CD8-positive, alpha-beta memory T cell (primary cell): Measurements from ENCODE around the gene MUCL3. TPM values are rescaled to one million over a fixed set of nuclear protein-coding genes. Genes with fewer than 3 reads are reported as not detected.
A peak's percentile ranks its signal among the peaks of the same experiment; 100 is the strongest.

Experiments used
- CTCF ChIA-PET: fragments of 350-600 bp; sonication (Branson Sonifier 250); formaldehyde crosslinking; loops from one replicate; lab custom pipeline; 2021; ENCODE audit warnings: antibody characterized with exemption; lab: Charles Lee
- POLR2A ChIA-PET: fragments of 350-600 bp; sonication (Branson Sonifier 250); formaldehyde crosslinking; loops from one replicate; lab custom pipeline; 2021; ENCODE audit warnings: antibody characterized with exemption; lab: Charles Lee
- DNase-seq, 5 donors: peaks; one replicate each; pipeline versions ENCODE4 v3.0.0 to v3.0.0-alpha.2; 2020 to 2022; ENCODE audit warnings: mixed read lengths in 1 of 5
- H3K27ac ChIP-seq: one replicate; pipeline ENCODE4 v1.7.0; 2013; ENCODE audit warnings: low read depth, mild to moderate bottlenecking, low read length, moderate library complexity
- H3K27me3 ChIP-seq: 2 replicates; pipeline ENCODE4 v1.7.0; 2013; ENCODE audit warnings: low read length, mild to moderate bottlenecking; ENCODE audit not compliant: insufficient read depth, poor library complexity, severe bottlenecking
- H3K36me3 ChIP-seq: 2 replicates; pipeline ENCODE4 v1.7.0; 2013; ENCODE audit warnings: mild to moderate bottlenecking, low read length, moderate library complexity; ENCODE audit not compliant: insufficient read depth
- H3K4me1 ChIP-seq: 2 replicates; pipeline ENCODE4 v1.7.0; 2013; ENCODE audit warnings: mild to moderate bottlenecking, low read length, moderate library complexity; ENCODE audit not compliant: insufficient read depth
- H3K4me3 ChIP-seq: 2 replicates; pipeline ENCODE4 v1.7.0; 2013; ENCODE audit warnings: mild to moderate bottlenecking, low read length
- H3K9me3 ChIP-seq: 2 replicates; pipeline ENCODE4 v1.7.0; 2013; ENCODE audit warnings: mild to moderate bottlenecking, low read length
- H3K27ac Mint-ChIP-seq, 8 donors: one replicate each; pipeline ENCODE4 v1.8.0; 2020 to 2021; ENCODE audit warnings: mixed read lengths in 8 of 8, mild to moderate bottlenecking in 6 of 8, inconsistent platforms in 3 of 8, moderate library complexity in 3 of 8
- H3K27me3 Mint-ChIP-seq, 2 donors: one replicate each; pipeline ENCODE4 v1.8.0; 2020 to 2021; ENCODE audit warnings: mixed read lengths in 2 of 2, mild to moderate bottlenecking in 1 of 2, moderate library complexity in 1 of 2
- H3K36me3 Mint-ChIP-seq, 3 donors: one replicate each; pipeline ENCODE4 v1.8.0; 2020 to 2021; ENCODE audit warnings: mixed read lengths in 3 of 3, inconsistent platforms in 1 of 3, mild to moderate bottlenecking in 1 of 3
- H3K4me1 Mint-ChIP-seq, 3 donors: one replicate each; pipeline ENCODE4 v1.8.0; 2020 to 2021; ENCODE audit warnings: mixed read lengths in 3 of 3, inconsistent platforms in 1 of 3, mild to moderate bottlenecking in 1 of 3
- H3K4me3 Mint-ChIP-seq, 7 donors: one replicate each; pipeline ENCODE4 v1.8.0; 2020 to 2021; ENCODE audit warnings: mixed read lengths in 7 of 7, mild to moderate bottlenecking in 6 of 7, moderate library complexity in 4 of 7, inconsistent platforms in 2 of 7
- H3K9me3 Mint-ChIP-seq, 5 donors: one replicate each; pipeline ENCODE4 v1.8.0; 2020 to 2022; ENCODE audit warnings: mixed read lengths in 5 of 5, mild to moderate bottlenecking in 3 of 5, moderate library complexity in 2 of 5, inconsistent platforms in 1 of 5
- polyA plus RNA-seq: library from polyadenylated mRNA; unstranded; fragments of 300-500 nt; fragmentation: Illumina TruSeq; gene quantifications from one replicate; pipeline ENCODE4 v1.2.3, GENCODE V29; 2021
- total RNA-seq, 2 experiments: library from RNA; stranded (reverse); gene quantifications; one replicate each; pipeline ENCODE4 v1.2.3, GENCODE V29; 2021

MUCL3 gene
- total and polyA plus RNA-seq, 3 experiments from 2014 or later, result not detected

DNA sequence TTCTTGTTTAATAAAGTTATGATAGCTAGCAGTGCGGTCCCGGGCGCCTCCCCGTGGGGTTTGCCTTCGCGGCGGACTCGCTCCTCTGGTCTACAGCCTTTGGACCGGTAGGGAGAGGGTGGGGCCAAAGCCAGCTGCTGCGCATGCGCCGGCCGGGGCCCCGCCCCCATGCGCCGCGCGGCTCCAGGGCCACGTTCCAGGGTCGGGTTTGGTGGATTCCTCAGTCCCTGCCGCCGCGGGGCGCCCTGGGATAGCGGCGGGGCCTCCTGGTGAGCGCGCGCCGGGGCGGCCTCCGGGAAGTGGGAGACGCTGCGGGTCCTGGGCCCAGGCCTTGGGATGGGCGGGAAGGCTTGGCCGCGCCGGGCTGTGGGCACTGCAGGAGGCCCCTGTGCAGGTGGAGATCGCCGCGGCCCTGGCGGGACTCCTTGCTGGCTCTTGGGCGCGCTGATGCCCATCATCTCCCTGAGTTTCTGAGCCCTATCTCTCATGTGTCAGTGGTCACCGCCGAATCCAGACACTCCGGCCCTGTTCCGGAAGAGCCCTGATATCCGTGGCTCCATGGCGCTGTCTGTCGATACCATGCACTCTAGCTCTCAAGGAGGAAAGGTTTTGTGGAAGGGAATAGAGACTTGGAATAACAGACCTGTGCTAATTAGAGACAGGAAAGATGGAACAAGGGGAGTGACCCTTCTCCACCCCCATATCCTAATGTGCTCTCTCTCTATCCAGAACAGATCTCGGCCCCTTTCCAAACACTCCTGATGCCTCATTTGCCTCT is 26.5 kb upstream of the MUCL3 start, which contains the start of gene VARS2:
Gene VARS2, plus strand, starts transcription at position 163 of the 778 bp plus-strand sequence. Its CDS starts 599 bp downstream, at position 762.
- Mint-ChIP-seq H3K36me3 (peaks cover 4 to 66% (median 7%) of the 10 kb centered on the region in 3 donors), H3K27me3 (peaks cover 0 to 3% of the 10 kb centered on the region in 2 donors), H3K27ac (peak within 1 kb of the TSS; percentile 73 to 97 (median 90)), H3K9me3 (no peaks in the 10 kb centered on the region), H3K4me3 (peak within 1 kb of the TSS; percentile 82 to 97 (median 93)), H3K4me1 (peaks cover 31 to 49% (median 46%) of the 10 kb centered on the region in 3 donors)
- Histone ChIP-seq H3K27me3 (no peaks in the 10 kb centered on the region), H3K36me3 (peaks cover 27% of the 10 kb centered on the region), H3K4me1 (peaks cover 11% of the 10 kb centered on the region), H3K27ac (peak within 1 kb of the TSS; percentile 68), H3K9me3 (no peaks in the 10 kb centered on the region), H3K4me3 (peak within 1 kb of the TSS; percentile 94)
- DNase-seq, result peak; percentile 77 to 90 (median 87)
- ChIA-PET POLR2A (interaction anchor here (0.8 to 2.1 kb wide), 2 partner anchors 41 to 373 kb away, joined by 5 to 12 read pairs; no protein-coding TSS in a partner anchor), CTCF (interaction anchor here (0.9 to 2.2 kb wide), 10 partner anchors 10 to 453 kb away, joined by 3 to 9 read pairs (median 4); no protein-coding TSS in a partner anchor)

DNA sequence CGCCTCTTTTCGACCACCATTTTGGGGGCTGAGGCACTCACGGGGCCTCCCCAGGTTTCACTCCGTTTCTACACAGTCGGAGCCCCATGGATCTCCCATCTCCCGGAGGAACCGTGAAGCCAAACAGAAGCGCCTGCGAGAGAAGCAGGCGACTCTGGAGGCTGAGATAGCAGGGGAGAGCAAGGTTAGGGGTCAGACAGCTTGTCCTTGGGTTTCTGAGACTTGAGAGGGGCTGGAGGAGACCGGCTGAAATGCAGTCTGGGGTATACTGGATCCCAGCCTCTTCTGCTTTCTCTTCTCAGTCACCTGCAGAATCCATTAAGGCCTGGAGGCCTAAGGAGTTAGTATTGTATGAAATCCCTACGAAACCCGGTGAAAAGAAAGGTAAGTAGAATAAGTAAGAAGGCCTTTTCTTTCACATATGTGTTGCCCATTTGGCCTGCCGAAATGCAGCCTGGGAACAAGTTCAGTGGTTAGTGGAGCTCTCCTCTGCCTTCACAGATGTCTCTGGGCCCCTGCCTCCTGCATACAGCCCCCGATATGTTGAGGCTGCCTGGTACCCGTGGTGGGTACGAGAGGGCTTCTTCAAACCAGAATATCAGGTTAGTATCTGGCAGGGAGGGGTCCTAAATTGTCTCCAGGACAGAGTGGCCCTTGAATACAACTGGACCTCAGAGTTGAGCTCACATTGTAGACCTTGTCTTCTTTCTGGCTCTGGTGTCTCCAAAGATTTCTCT is 25.8 kb upstream of the MUCL3 start:
- peak in 1 of 5 donors; percentile 9 for DNase-seq
- peak overlapping the region; percentile 61 to 97 (median 90) for H3K27ac Mint-ChIP-seq
- H3K4me3 Mint-ChIP-seq, result peak overlapping the region; percentile 82 to 97 (median 93)
- ChIA-PET CTCF (interaction anchor here (1.0 to 2.2 kb wide), 8 partner anchors 9 to 236 kb away, joined by 3 to 9 read pairs (median 5); no protein-coding TSS in a partner anchor), POLR2A (interaction anchor here (2.1 kb wide), 1 partner anchor 41 kb away, joined by 12 read pairs; no protein-coding TSS in a partner anchor)
- H3K27me3 ChIP-seq, result no peaks in the 10 kb centered on the region
- H3K9me3 Mint-ChIP-seq, result no peaks in the 10 kb centered on the region
- H3K36me3 Mint-ChIP-seq, result peaks cover 4 to 72% (median 12%) of the 10 kb centered on the region in 3 donors
- H3K4me1 ChIP-seq, result peaks cover 11% of the 10 kb centered on the region
- peaks cover 0 to 3% of the 10 kb centered on the region in 2 donors for H3K27me3 Mint-ChIP-seq
- peak overlapping the region; percentile 68 for H3K27ac ChIP-seq
- H3K4me3 ChIP-seq, result peak overlapping the region; percentile 94
- peaks cover 31 to 49% (median 45%) of the 10 kb centered on the region in 3 donors for H3K4me1 Mint-ChIP-seq
- H3K9me3 ChIP-seq, result no peaks in the 10 kb centered on the region
- peaks cover 27% of the 10 kb centered on the region for H3K36me3 ChIP-seq

DNA sequence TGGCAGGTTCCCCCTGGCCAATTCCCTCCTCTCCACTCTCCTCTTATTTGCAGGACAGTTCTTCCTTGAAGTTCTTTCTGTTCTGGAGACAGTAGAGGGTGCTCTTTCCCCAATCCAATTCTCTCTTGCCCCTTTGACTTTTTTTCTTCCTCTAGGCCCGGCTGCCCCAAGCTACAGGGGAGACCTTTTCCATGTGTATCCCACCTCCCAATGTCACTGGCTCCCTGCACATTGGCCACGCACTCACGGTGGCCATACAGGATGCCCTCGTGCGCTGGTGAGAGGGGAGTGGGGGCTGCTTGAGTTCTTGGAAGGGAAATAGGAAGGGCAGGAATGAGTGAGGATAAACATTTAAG is 25.2 kb upstream of the MUCL3 start:
- H3K27me3 Mint-ChIP-seq, result peaks cover 0 to 3% of the 10 kb centered on the region in 2 donors
- H3K27ac ChIP-seq, result peak overlapping the region; percentile 68
- H3K9me3 Mint-ChIP-seq, result no peaks in the 10 kb centered on the region
- H3K9me3 ChIP-seq, result no peaks in the 10 kb centered on the region
- no peaks in the 10 kb centered on the region for H3K27me3 ChIP-seq
- POLR2A ChIA-PET, result no interaction called here
- peak overlapping the region in 7 of 8 donors; percentile 21 to 95 (median 61) for H3K27ac Mint-ChIP-seq
- no peak overlapping the region for H3K4me3 ChIP-seq
- peaks cover 4 to 74% (median 12%) of the 10 kb centered on the region in 3 donors for H3K36me3 Mint-ChIP-seq
- H3K36me3 ChIP-seq, result peaks cover 30% of the 10 kb centered on the region
- peaks cover 11% of the 10 kb centered on the region for H3K4me1 ChIP-seq
- peak overlapping the region; percentile 82 to 97 (median 93) for H3K4me3 Mint-ChIP-seq
- peak in 2 of 5 donors; percentile 11 to 12 for DNase-seq
- peaks cover 31 to 49% (median 45%) of the 10 kb centered on the region in 3 donors for H3K4me1 Mint-ChIP-seq
- CTCF ChIA-PET, result interaction anchor here (1.3 to 1.7 kb wide), 4 partner anchors 10 to 172 kb away, joined by 3 to 9 read pairs (median 6); no protein-coding TSS in a partner anchor

DNA sequence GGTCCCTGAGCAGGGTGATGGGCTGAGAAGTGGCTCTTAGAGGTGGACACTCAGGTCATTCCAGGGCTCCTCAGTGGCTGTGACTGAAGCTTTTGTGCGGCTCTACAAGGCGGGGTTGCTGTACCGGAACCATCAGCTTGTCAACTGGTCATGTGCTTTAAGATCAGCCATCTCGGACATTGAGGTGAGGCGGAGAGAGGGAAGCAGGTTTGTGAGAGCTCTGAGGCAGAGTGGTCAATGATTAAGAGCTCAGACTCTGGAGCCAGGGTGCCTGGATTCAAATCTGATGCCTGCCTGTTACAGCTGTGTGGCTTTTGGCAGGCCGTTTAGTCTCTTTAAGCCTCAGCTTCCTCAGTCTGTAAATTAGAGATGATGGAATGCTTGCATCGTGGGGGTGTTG is 23.7 kb upstream of the MUCL3 start:
- Mint-ChIP-seq H3K4me3 (peak overlapping the region in 1 of 7 donors; percentile 84), H3K36me3 (peaks cover 0 to 73% (median 8%) of the 10 kb centered on the region in 3 donors), H3K9me3 (no peaks in the 10 kb centered on the region), H3K4me1 (peaks cover 29 to 49% (median 45%) of the 10 kb centered on the region in 3 donors), H3K27me3 (peaks cover 0 to 3% of the 10 kb centered on the region in 2 donors), H3K27ac (peak overlapping the region in 1 of 8 donors; percentile 2)
- H3K27ac ChIP-seq, result no peak overlapping the region
- no peaks in the 10 kb centered on the region for H3K27me3 ChIP-seq
- H3K36me3 ChIP-seq, result peaks cover 21% of the 10 kb centered on the region
- CTCF ChIA-PET, result interaction anchor here (1.6 kb wide), 1 partner anchor 9 kb away, joined by 5 read pairs; no protein-coding TSS in a partner anchor
- POLR2A ChIA-PET, result interaction anchor here (0.7 kb wide), 1 partner anchor 33 kb away, joined by 5 read pairs; the partner anchor contains the start of gene DDR1
- peaks cover 11% of the 10 kb centered on the region for H3K4me1 ChIP-seq
- no peaks in the 10 kb centered on the region for H3K9me3 ChIP-seq
- H3K4me3 ChIP-seq, result no peak overlapping the region
- DNase-seq, result no peak

DNA sequence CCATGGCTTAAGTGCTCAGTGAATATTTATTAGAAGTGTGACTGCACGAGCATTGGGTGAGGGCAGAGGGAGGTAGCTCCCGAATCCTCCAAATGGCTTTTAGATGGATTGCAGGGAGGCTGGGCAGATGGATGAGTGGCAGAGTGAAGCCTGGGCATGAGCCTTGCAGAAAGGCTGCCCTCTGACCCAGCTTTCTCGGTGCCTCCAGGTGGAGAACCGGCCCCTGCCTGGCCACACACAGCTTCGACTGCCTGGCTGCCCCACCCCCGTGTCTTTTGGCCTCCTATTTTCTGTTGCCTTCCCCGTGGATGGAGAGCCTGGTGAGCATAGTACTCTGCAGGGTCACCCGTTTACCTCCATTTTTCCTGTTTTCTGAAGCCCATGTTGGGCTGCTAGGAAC is 23.3 kb upstream of the MUCL3 start:
- Histone ChIP-seq H3K4me3 (no peak overlapping the region), H3K27ac (no peak overlapping the region), H3K27me3 (no peaks in the 10 kb centered on the region), H3K4me1 (peaks cover 11% of the 10 kb centered on the region), H3K9me3 (no peaks in the 10 kb centered on the region), H3K36me3 (peaks cover 21% of the 10 kb centered on the region)
- peaks cover 0 to 3% of the 10 kb centered on the region in 2 donors for H3K27me3 Mint-ChIP-seq
- peak overlapping the region in 1 of 8 donors; percentile 70 for H3K27ac Mint-ChIP-seq
- peaks cover 0 to 74% (median 8%) of the 10 kb centered on the region in 3 donors for H3K36me3 Mint-ChIP-seq
- ChIA-PET CTCF (interaction anchor here (1.6 kb wide), 1 partner anchor 9 kb away, joined by 5 read pairs; no protein-coding TSS in a partner anchor), POLR2A (interaction anchor here (0.7 kb wide), 1 partner anchor 34 kb away, joined by 5 read pairs; the partner anchor contains the start of gene DDR1)
- no peak for DNase-seq
- peaks cover 28 to 49% (median 44%) of the 10 kb centered on the region in 3 donors for H3K4me1 Mint-ChIP-seq
- peak overlapping the region in 1 of 7 donors; percentile 30 for H3K4me3 Mint-ChIP-seq
- no peaks in the 10 kb centered on the region for H3K9me3 Mint-ChIP-seq

DNA sequence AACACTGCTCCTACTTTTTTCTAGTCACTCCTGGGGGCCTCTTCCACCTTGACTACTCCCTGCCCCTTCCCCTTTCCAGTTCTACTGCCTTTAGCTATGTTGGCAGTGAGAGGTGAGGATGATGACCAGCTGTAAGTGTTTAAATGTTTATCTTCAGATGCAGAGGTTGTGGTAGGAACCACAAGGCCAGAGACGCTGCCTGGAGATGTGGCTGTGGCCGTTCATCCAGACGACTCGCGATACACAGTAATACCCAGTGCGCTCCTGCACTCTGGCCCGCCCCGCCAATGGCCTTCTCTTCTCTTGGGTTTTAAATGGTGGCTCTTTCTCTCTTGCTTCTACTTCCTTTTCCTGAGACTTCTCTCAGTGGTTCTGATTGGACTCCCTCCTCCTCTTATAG is 22.1 kb upstream of the MUCL3 start:
- Mint-ChIP-seq H3K36me3 (peaks cover 0 to 77% (median 12%) of the 10 kb centered on the region in 3 donors), H3K27ac (no peak overlapping the region), H3K9me3 (no peaks in the 10 kb centered on the region), H3K4me3 (no peak overlapping the region), H3K27me3 (peaks cover 0 to 3% of the 10 kb centered on the region in 2 donors), H3K4me1 (peaks cover 24 to 42% (median 32%) of the 10 kb centered on the region in 3 donors)
- Histone ChIP-seq H3K9me3 (no peaks in the 10 kb centered on the region), H3K4me3 (no peak overlapping the region), H3K36me3 (peaks cover 21% of the 10 kb centered on the region), H3K4me1 (peaks cover 11% of the 10 kb centered on the region), H3K27ac (no peak overlapping the region), H3K27me3 (no peaks in the 10 kb centered on the region)
- CTCF ChIA-PET, result interaction anchor here (1.1 to 1.6 kb wide), 2 partner anchors 8 to 9 kb away, joined by 3 to 5 read pairs; no protein-coding TSS in a partner anchor
- DNase-seq, result no peak
- POLR2A ChIA-PET, result interaction anchor here (0.6 kb wide), 1 partner anchor 390 kb away, joined by 3 read pairs; no protein-coding TSS in a partner anchor

DNA sequence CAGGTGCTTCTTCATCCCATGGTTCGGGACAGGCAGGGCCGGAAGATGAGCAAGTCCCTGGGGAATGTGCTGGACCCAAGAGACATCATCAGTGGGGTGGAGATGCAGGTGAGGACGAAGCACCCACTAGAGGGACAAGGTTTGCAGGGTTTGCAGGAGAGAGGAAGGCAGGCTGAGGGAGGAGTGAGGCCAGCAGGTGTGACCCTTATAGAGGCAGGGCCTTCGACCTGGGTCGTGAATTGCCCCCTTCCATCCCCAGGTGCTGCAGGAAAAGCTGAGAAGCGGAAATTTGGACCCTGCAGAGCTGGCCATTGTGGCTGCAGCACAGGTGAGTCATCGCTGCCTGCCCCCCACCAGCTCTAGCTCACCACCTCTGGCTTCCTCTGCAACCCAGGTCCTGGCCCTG is 18.3 kb upstream of the MUCL3 start:
- H3K27me3 Mint-ChIP-seq, result no peaks in the 10 kb centered on the region

More for the DNA sequence above, 18.3 kb upstream of the MUCL3 start:
- Mint-ChIP-seq H3K9me3 (no peaks in the 10 kb centered on the region), H3K27ac (peak overlapping the region in 1 of 8 donors; percentile 47), H3K4me1 (peaks cover 0 to 12% (median 2%) of the 10 kb centered on the region in 3 donors), H3K4me3 (no peak overlapping the region), H3K36me3 (peaks cover 5 to 87% (median 16%) of the 10 kb centered on the region in 3 donors)
- DNase-seq, result no peak
- no peaks in the 10 kb centered on the region for H3K4me1 ChIP-seq
- H3K4me3 ChIP-seq, result no peak overlapping the region
- no peak overlapping the region for H3K27ac ChIP-seq
- H3K27me3 ChIP-seq, result no peaks in the 10 kb centered on the region
- ChIA-PET POLR2A (no interaction called here), CTCF (interaction anchor here (1.3 kb wide), 1 partner anchor 18 kb away, joined by 3 read pairs; the partner anchor contains the start of gene MUCL3)
- peaks cover 21% of the 10 kb centered on the region for H3K36me3 ChIP-seq
- H3K9me3 ChIP-seq, result no peaks in the 10 kb centered on the region
